Type B pancreatic cell (in vitro differentiated cells): ENCODE measurements around the gene LDB1. TPM values are rescaled to one million over a fixed set of nuclear protein-coding genes. Genes with fewer than 3 reads are reported as not detected.

Experiments used
- DNase-seq: peaks from one replicate; pipeline ENCODE4 v3.0.0; 2021; ENCODE audit warnings: mixed read lengths; ENCODE audit not compliant: unreplicated experiment; ENCODE audit errors: extremely low spot score
- H3K27ac Mint-ChIP-seq: 2 replicates; pipeline ENCODE4 v1.8.0; 2021; ENCODE audit warnings: mild to moderate bottlenecking, mixed read lengths
- H3K27me3 Mint-ChIP-seq: 2 replicates; pipeline ENCODE4 v1.8.0; 2021; ENCODE audit warnings: mixed read lengths
- H3K36me3 Mint-ChIP-seq: 2 replicates; pipeline ENCODE4 v1.8.0; 2021; ENCODE audit warnings: mixed read lengths
- H3K4me1 Mint-ChIP-seq: one replicate; pipeline ENCODE4 v1.8.0; 2021; ENCODE audit warnings: mixed read lengths; ENCODE audit not compliant: unreplicated experiment
- H3K4me3 Mint-ChIP-seq: 2 replicates; pipeline ENCODE4 v1.8.0; 2021; ENCODE audit warnings: mild to moderate bottlenecking, mixed read lengths
- H3K9me3 Mint-ChIP-seq: 2 replicates; pipeline ENCODE4 v1.8.0; 2021; ENCODE audit warnings: mixed read lengths
- CTCF ChIP-seq: fragments of 200-600 bp; sonication (generic); conservative IDR thresholded peaks from 2 replicates; pipeline ENCODE4 v1.5.0; 2021; ENCODE audit warnings: antibody characterized with exemption, mild to moderate bottlenecking
- total RNA-seq: library from RNA; stranded (reverse); gene quantifications from 2 replicates; pipeline ENCODE4 v1.2.1, GENCODE V29; 2021; ENCODE audit warnings: low replicate concordance

LDB1 gene
- total RNA-seq, 1 donor from 2014 or later: 115 TPM

DNA sequence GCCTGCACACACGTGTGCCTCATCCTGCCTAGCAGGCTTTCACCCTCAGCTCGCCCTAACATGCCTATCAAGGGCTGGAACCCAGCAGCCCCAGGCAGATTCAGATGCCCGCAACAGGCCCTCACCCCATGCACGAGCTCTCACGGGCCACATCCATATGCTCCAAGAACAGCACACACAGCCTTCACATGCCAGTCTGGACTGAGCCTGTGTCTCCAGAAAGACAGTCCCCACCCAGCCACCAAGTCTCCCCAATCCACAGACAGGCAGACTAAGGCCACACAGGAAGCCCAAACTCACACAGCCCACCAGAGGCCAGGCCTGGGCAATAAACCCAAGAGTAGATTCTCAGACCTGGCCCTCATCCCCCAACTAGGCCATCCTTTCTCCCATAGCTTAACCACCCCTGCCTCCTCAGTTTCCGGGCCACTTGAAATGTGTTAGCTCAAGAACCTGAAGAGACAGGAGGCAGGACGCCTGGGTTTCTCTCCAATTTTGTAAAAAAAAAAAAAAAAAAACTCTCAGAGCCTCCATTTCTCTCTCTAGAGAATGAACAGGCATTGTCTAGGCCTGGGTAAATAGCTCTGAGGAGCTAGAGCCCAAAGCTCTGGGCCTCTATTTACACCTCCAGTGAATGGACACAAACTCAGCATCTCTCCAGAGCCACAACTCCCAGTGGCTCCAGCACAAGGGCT lies 6.8 kb downstream of the LDB1 start:
- DNase-seq: no peak
- Mint-ChIP-seq H3K27me3 (no peaks in the 10 kb centered on the region), H3K27ac (peak overlapping the region; percentile 98), H3K4me1 (peaks cover 47% of the 10 kb centered on the region), H3K4me3 (peak overlapping the region; percentile 94), H3K9me3 (no peaks in the 10 kb centered on the region), H3K36me3 (peaks cover 28% of the 10 kb centered on the region)
- TF ChIP-seq CTCF: no peak

DNA sequence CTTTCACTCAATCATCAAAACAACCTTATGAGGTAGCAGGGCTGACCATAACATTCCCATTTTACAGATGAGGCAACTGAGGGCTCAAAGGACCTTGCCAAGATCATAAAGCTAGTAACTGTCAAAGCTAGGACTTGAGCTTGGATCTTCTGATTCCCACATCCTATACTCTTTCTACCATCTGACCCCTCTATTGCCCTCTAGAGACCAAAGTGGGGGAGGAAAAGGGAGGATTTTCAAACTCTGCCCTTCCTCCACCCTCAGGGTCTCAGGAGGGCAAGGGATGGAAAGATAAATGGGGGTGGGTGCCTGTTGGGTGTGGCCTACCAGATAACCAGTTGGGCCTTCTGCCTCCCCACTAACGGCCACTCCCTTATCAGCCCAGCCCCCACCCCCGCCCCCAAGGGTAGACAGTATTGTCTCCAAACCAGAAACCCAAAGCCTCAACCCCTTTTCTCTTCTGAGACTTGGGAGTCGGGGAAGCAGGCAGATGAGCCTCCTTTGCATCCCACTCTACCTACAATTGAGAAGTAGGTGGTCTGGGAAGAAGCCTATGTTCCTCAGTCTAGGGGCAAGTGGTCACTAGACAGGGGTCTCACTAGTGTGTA lies 7.9 kb downstream of the LDB1 start:
- peaks cover 36% of the 10 kb centered on the region for H3K4me1 Mint-ChIP-seq
- H3K27me3 Mint-ChIP-seq: no peaks in the 10 kb centered on the region
- H3K4me3 Mint-ChIP-seq: peak overlapping the region; percentile 94

GRCh38 chr10:102111276-102111675 lies 8.9 kb downstream of the LDB1 start:
- Mint-ChIP-seq H3K27me3 (no peaks in the 10 kb centered on the region), H3K4me1 (peaks cover 26% of the 10 kb centered on the region), H3K4me3 (no peak overlapping the region), H3K9me3 (no peaks in the 10 kb centered on the region), H3K27ac (no peak overlapping the region), H3K36me3 (peaks cover 29% of the 10 kb centered on the region)
- DNase-seq: no peak
- TF ChIP-seq CTCF: no peak

More for the DNA sequence above, 7.9 kb downstream of the LDB1 start:
- H3K36me3 Mint-ChIP-seq: peaks cover 29% of the 10 kb centered on the region
- DNase-seq: no peak
- TF ChIP-seq CTCF: peak; percentile 54
- H3K27ac Mint-ChIP-seq: no peak overlapping the region
- H3K9me3 Mint-ChIP-seq: no peaks in the 10 kb centered on the region

DNA sequence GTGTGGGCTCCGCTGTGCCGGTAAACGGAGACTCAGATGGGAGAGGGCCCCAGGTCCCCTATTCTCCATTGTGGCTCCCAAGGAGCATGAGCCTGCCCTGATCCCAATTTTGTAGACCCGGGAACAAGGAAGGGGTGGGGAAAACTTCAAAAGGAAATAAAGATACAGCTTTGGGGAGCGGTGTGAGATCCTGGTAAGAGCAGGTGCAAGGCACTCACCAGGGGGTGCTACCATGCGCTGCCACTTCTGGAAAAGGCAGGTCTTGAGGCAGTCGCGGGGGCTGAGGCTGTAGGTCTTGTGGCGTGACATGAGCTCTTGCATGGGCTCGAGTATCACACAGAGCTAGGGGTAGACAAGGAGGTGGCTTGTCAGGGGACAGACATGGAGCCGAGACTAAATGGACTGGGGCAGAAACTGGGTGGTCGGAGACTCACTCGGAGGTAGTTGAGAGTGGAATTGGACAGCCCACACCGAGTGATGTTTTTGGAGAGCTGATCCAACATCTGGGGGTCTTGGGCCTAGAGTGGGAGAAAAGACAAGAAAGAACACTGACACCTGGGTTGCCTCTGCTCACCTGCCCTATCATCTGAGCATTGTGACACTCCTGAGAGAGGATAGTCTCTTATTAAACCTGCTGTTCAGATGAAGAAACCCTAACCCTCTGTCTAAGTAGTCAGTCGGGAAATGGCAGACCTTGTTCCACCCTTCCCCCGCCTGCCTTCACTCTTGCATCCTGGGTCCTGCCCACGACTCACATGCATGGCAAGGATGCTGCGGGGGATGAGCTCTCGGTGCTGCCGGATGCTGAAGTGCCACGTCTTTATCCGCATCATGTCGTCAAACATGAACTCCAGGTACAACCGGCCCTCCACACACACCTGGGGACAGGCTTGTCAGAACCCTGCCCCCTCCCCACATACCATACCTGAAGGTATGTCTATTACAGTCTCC lies 10.7 kb downstream of the LDB1 start:
- peaks cover 13% of the 10 kb centered on the region for H3K4me1 Mint-ChIP-seq
- H3K27me3 Mint-ChIP-seq: no peaks in the 10 kb centered on the region
- no peak for TF ChIP-seq CTCF
- peaks cover 36% of the 10 kb centered on the region for H3K36me3 Mint-ChIP-seq
- no peak overlapping the region for H3K4me3 Mint-ChIP-seq
- DNase-seq: no peak
- no peaks in the 10 kb centered on the region for H3K9me3 Mint-ChIP-seq
- no peak overlapping the region for H3K27ac Mint-ChIP-seq

DNA sequence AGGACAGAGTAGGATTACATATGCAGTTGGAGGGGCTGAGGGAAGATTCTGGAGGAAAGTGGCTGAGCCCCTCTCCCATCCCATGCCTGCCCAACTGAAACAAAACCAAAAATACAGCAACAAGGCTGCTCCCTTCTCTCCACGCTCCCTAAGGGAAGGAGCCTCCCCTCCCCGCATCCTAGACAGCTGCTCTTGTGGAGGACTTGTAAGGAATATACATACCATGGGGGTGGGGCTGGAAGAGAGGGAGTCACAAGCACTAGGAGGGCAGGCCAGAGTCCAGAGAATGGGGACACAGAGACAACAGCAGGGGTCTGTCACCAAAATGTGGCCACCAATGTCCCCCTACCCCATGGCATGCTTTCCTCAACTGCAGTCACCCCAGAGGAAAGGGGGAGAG lies 13.2 kb downstream of the LDB1 start:
- Mint-ChIP-seq H3K4me3 (no peak overlapping the region), H3K36me3 (peaks cover 27% of the 10 kb centered on the region), H3K27me3 (no peaks in the 10 kb centered on the region), H3K27ac (no peak overlapping the region), H3K4me1 (no peaks in the 10 kb centered on the region), H3K9me3 (no peaks in the 10 kb centered on the region)
- TF ChIP-seq CTCF: no peak
- DNase-seq: no peak
